Activated CD8-positive, alpha-beta T cell treated with anti-CD3 and anti-CD28 coated beads for 36 hours (primary cell): ENCODE measurements around the gene RPH3AL. TPM values are rescaled to one million over a fixed set of nuclear protein-coding genes. Genes with fewer than 3 reads are reported as not detected.

Source experiments
- ATAC-seq: fragments of 200-7000 bp; cut with Tn5 transposase; one replicate; pipeline ENCODE4 v1.10.0; 2021; ENCODE audit warnings: mild to moderate bottlenecking, moderate library complexity
- CTCF ChIA-PET: fragments of 350-600 bp; sonication (Branson Sonifier 250); formaldehyde crosslinking; loops from one replicate; lab custom pipeline; 2021; ENCODE audit warnings: antibody characterized with exemption; lab: Charles Lee
- POLR2A ChIA-PET: fragments of 350-600 bp; sonication (Branson Sonifier 250); formaldehyde crosslinking; loops from one replicate; lab custom pipeline; 2021; ENCODE audit warnings: antibody characterized with exemption; lab: Charles Lee
- DNase-seq: peaks from one replicate; pipeline ENCODE4 v3.0.0-alpha.2; 2020
- H3K27ac Mint-ChIP-seq: one replicate; pipeline ENCODE4 v1.8.0; 2021; ENCODE audit warnings: mild to moderate bottlenecking, mixed read lengths
- H3K27me3 Mint-ChIP-seq: one replicate; pipeline ENCODE4 v1.8.0; 2021; ENCODE audit warnings: mixed read lengths
- H3K36me3 Mint-ChIP-seq: one replicate; pipeline ENCODE4 v1.8.0; 2021; ENCODE audit warnings: low read depth, mixed read lengths
- H3K4me1 Mint-ChIP-seq: one replicate; pipeline ENCODE4 v1.8.0; 2021; ENCODE audit warnings: low read depth, mixed read lengths
- H3K4me3 Mint-ChIP-seq: one replicate; pipeline ENCODE4 v1.8.0; 2021; ENCODE audit warnings: mild to moderate bottlenecking, moderate library complexity, mixed read lengths
- H3K9me3 Mint-ChIP-seq: one replicate; pipeline ENCODE4 v1.8.0; 2021; ENCODE audit warnings: mixed read lengths
- intact Hi-C: fragments of 100-400 bp; cut with micrococcal nuclease; formaldehyde crosslinking; loops from one replicate; pipeline ENCODE4 v1.10.0; 2022
- total RNA-seq, 2 experiments: library from RNA; stranded (reverse); gene quantifications; one replicate each; pipeline ENCODE4 v1.2.3, GENCODE V29; 2021
- TF ChIP-seq, protein P1 (sequence below): fragments of 200-600 bp; IDR thresholded peaks from one replicate; pipeline ENCODE4 v1.8.0; 2022; ENCODE audit warnings: antibody characterized with exemption, mild to moderate bottlenecking

Gene RPH3AL
- total RNA-seq, 2 experiments from 2014 or later, result 0.72 to 1.1 TPM

DNA sequence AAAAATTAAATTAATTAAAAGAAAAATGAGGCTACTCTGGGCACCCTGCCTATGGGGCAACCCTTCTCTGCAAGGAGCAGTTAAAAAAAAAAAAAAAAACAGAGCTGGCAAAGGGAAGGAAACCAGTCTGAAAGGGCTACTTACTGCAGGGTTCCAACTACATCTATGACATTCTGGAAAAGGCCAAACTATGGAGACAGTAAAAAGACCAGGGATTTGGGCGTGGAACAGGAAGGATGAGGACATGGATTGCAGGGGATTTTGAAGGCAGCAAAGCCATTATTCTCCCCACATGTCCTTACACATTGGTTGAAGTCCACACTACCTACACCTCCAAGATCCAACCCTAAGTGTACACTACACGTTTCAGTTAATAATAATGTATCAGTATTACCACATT, 4.6 kb downstream of the RPH3AL start:
- intact Hi-C loops, result no loop called here
- Mint-ChIP-seq H3K27ac (no peak overlapping the region), H3K4me1 (no peaks in the 10 kb centered on the region), H3K27me3 (no peaks in the 10 kb centered on the region), H3K36me3 (no peaks in the 10 kb centered on the region), H3K4me3 (no peak overlapping the region), H3K9me3 (peaks cover 7% of the 10 kb centered on the region)
- no peak for DNase-seq
- ATAC-seq, result no peak
- CTCF ChIA-PET, result no interaction called here
- POLR2A ChIA-PET, result no interaction called here
- TF ChIP-seq, protein P1, sequence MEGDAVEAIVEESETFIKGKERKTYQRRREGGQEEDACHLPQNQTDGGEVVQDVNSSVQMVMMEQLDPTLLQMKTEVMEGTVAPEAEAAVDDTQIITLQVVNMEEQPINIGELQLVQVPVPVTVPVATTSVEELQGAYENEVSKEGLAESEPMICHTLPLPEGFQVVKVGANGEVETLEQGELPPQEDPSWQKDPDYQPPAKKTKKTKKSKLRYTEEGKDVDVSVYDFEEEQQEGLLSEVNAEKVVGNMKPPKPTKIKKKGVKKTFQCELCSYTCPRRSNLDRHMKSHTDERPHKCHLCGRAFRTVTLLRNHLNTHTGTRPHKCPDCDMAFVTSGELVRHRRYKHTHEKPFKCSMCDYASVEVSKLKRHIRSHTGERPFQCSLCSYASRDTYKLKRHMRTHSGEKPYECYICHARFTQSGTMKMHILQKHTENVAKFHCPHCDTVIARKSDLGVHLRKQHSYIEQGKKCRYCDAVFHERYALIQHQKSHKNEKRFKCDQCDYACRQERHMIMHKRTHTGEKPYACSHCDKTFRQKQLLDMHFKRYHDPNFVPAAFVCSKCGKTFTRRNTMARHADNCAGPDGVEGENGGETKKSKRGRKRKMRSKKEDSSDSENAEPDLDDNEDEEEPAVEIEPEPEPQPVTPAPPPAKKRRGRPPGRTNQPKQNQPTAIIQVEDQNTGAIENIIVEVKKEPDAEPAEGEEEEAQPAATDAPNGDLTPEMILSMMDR, result no peak

DNA sequence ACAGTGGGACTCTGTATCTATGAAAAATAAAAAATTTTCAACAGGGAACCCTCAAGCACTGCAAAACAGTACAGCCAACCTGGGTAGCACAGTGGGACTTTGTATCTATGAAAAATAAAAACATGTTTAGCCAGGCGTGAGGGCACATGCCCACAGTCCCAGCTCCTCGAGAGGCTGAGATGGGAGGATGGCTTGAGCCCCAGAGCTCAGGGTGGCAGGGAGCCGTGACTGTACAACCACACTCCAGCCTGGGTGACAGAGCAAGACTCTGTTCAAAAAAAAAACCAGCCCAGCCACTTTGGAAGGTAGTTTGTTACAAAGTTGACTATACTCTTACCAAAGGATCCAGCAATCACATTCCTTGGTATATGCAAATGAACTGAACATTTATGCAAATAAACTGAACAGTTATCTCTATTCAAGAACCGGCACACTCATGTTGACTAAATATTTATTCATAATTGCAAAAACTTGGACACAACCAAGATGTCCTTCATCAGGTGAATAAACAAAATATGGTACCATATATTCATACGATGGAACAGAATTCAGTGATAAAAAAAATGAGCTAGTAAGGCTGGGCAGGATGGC, 5.2 kb downstream of the RPH3AL start:
- POLR2A ChIA-PET, result no interaction called here
- TF ChIP-seq, protein P1, result no peak
- Mint-ChIP-seq H3K36me3 (no peaks in the 10 kb centered on the region), H3K27me3 (no peaks in the 10 kb centered on the region), H3K9me3 (peaks cover 7% of the 10 kb centered on the region), H3K4me3 (no peak overlapping the region), H3K4me1 (no peaks in the 10 kb centered on the region), H3K27ac (no peak overlapping the region)
- no peak for ATAC-seq
- intact Hi-C loops, result no loop called here
- no peak for DNase-seq
- CTCF ChIA-PET, result no interaction called here

DNA sequence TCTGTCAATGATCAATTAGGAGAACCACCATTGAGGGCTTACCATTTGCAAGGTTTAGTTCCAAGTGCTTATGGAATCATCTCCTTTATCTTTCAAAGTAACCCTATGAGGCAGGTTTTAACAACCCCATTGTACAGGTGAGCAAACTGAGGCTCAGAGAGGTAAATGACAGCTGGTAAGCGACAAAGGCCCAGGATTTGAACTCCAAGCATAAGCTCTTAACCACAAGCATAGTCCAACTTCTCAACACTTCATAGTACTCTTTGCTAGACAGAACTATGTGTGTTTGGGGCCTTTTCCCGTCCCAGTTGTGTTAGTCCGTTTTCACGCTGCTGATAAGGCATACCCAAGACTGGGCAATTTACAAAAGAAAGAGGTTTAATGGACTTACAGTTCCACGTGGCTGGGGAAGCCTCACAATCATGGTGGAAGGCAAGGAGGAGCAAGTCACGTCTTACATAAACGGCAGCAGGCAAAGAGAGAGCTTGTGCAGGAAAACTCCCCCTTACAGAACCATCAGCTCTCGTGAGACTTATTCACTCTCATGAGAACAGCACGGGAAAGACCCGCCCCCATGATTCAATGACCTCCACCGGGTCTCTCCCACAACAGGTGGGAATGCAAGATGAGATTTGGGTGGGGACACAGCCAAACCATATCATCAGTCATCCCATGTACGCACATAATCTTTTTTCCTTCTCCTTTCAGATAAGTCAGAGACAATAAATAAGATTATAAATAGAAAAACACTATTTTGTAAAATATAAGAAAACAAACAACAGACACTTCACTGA, 6.4 kb downstream of the RPH3AL start:
- CTCF ChIA-PET, result no interaction called here
- Mint-ChIP-seq H3K4me1 (no peaks in the 10 kb centered on the region), H3K27me3 (no peaks in the 10 kb centered on the region), H3K9me3 (peaks cover 7% of the 10 kb centered on the region), H3K27ac (no peak overlapping the region), H3K4me3 (no peak overlapping the region), H3K36me3 (no peaks in the 10 kb centered on the region)
- TF ChIP-seq, protein P1, result no peak
- no peak for ATAC-seq
- POLR2A ChIA-PET, result no interaction called here
- intact Hi-C loops, result no loop called here
- no peak for DNase-seq

DNA sequence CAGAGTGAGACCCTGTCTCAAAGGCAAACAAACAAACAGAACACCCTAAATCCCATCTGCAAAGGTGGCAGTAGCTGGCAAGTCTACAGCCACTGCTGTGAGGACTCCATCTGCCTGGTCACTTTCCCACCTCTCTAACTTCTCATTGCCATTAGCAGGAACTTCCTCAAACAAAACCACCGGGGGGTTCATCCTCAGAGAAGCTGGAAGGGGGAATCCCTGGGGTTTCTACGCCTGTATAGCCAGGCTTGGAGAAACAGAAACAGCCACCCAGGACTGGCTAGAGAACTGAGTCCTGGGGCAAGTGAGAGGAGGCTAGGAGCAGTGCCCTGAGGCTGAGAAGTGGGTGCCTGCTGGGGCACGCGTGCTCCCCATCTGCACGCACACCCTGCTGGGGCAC, 7.3 kb downstream of the RPH3AL start:
- H3K27ac Mint-ChIP-seq, result no peak overlapping the region

More for the DNA sequence above, 7.3 kb downstream of the RPH3AL start:
- no peak for DNase-seq
- CTCF ChIA-PET, result no interaction called here
- Mint-ChIP-seq H3K4me3 (no peak overlapping the region), H3K27me3 (no peaks in the 10 kb centered on the region), H3K4me1 (no peaks in the 10 kb centered on the region), H3K9me3 (peaks cover 7% of the 10 kb centered on the region), H3K36me3 (no peaks in the 10 kb centered on the region)
- POLR2A ChIA-PET, result no interaction called here
- intact Hi-C loops, result no loop called here
- TF ChIP-seq, protein P1, result no peak
- no peak for ATAC-seq
